ENCODE measurements around the gene RAB7B.

- TF ChIP-seq CTCF (conservative IDR thresholded peaks at IDR 0.05 in 1 of 2, IDR thresholded peaks at IDR 0.05 in 1 of 2; ENCODE audit: low read depth in 1 of 2, low read length in 2 of 2) (no peak), EZH2 (IDR thresholded peaks at IDR 0.05; ENCODE audit: low read length, missing control alignments) (no peak)
Observed at GRCh38 chr1:205972491-205973168, 30.6 kb downstream of the RAB7B start.
